BLaER1 treated with 17β-estradiol and CSF1 and Interleukin-3, amounts not matched to agents 10 nM and 100 nM (cell line): ENCODE measurements around the gene ID1.
A peak's percentile ranks its signal among the peaks of the same experiment; 100 is the strongest.

ENCODE experiments used
- H3K27ac ChIP-seq, 11 experiments: shearing (Covaris generic); formaldehyde crosslinking; 2 replicates each; pipeline ENCODE4 v1.8.1; 2022
- H3K27me3 ChIP-seq, 11 experiments: shearing (Covaris generic); formaldehyde crosslinking; 2 replicates each; pipeline ENCODE4 v1.8.1; 2022
- H3K36me3 ChIP-seq, 11 experiments: shearing (Covaris generic); formaldehyde crosslinking; 2 replicates each; pipeline ENCODE4 v1.8.1; 2022
- H3K4me1 ChIP-seq, 10 experiments: shearing (Covaris generic); formaldehyde crosslinking; 2 replicates each; pipeline ENCODE4 v1.8.1; 2022
- H3K4me2 ChIP-seq, 11 experiments: shearing (Covaris generic); formaldehyde crosslinking; 2 replicates each; pipeline ENCODE4 v1.8.1; 2022
- H3K4me3 ChIP-seq, 10 experiments: shearing (Covaris generic); formaldehyde crosslinking; 2 replicates each; pipeline ENCODE4 v1.8.1; 2022
- H3K9ac ChIP-seq, 11 experiments: shearing (Covaris generic); formaldehyde crosslinking; 2 replicates each; pipeline ENCODE4 v1.8.1; 2022
- H3K9me3 ChIP-seq, 11 experiments: shearing (Covaris generic); formaldehyde crosslinking; replicated peaks in 1 of 11; 2 replicates each; pipeline ENCODE4 v1.8.1; 2022
- H4K20me1 ChIP-seq, 11 experiments: shearing (Covaris generic); formaldehyde crosslinking; 2 replicates each; pipeline ENCODE4 v1.8.1; 2022
- Cebpa-rat ChIP-seq, 11 experiments: shearing (Covaris generic); IDR thresholded peaks; 2 replicates each; pipeline ENCODE4 v1.8.1; 2022

The ID1 gene

GRCh38 chr20:31605031-31605901, at the start of gene ID1:
Gene ID1, plus strand, starts transcription at chr20:31605289. Its CDS starts 99 bp downstream, at chr20:31605388.
- Histone ChIP-seq H3K4me3 (peak within 1 kb of the TSS; percentile 61 to 88 (median 68)), H3K27ac (peak within 1 kb of the TSS in 5 of 11 experiments; percentile 52 to 96 (median 76); a peak in 10 of 22 replicates)

GRCh38 chr20:31559704-31560093, 45.4 kb upstream of the ID1 start:
- no peak overlapping the region for H3K4me3 ChIP-seq
- H3K36me3 ChIP-seq = peaks cover 68 to 97% (median 86%) of the 10 kb centered on the region in 11 experiments
- peak overlapping the region in 10 of 11 experiments; percentile 14 to 90 (median 82); a peak in 19 of 22 replicates for H3K27ac ChIP-seq
- H3K4me2 ChIP-seq = peak overlapping the region in 5 of 11 experiments; percentile 1 to 87 (median 66); a peak in 6 of 22 replicates
- peaks cover 0 to 52% (median 22%) of the 10 kb centered on the region in 10 experiments; a peak in 15 of 20 replicates for H3K4me1 ChIP-seq
- TF ChIP-seq Cebpa-rat (IDR thresholded peaks at IDR 0.05) = no peak
- H3K9ac ChIP-seq = peak overlapping the region in 10 of 11 experiments; percentile 23 to 78 (median 64); a peak in 16 of 22 replicates
- peaks cover 0 to 24% (median 8%) of the 10 kb centered on the region in 11 experiments; a peak in 8 of 22 replicates for H4K20me1 ChIP-seq
- no peaks in the 10 kb centered on the region for H3K9me3 ChIP-seq
- H3K27me3 ChIP-seq = no peaks in the 10 kb centered on the region

More at GRCh38 chr20:31605031-31605901, at the start of gene ID1:
- H3K36me3 ChIP-seq = peaks cover 0 to 12% (median 0%) of the 10 kb centered on the region in 11 experiments; a peak in 3 of 22 replicates
- H3K27me3 ChIP-seq = peaks cover 21 to 90% (median 85%) of the 10 kb centered on the region in 11 experiments; a peak in 21 of 22 replicates
- peaks cover 0 to 6% (median 0%) of the 10 kb centered on the region in 11 experiments; a peak in 1 of 22 replicates for H3K9me3 ChIP-seq
- H3K9ac ChIP-seq = peak within 1 kb of the TSS; percentile 48 to 91 (median 71)
- H3K4me1 ChIP-seq = peaks cover 24 to 86% (median 47%) of the 10 kb centered on the region in 10 experiments
- peak within 1 kb of the TSS; percentile 83 to 99 (median 97) for H3K4me2 ChIP-seq
- TF ChIP-seq Cebpa-rat (IDR thresholded peaks at IDR 0.05) = no peak
- H4K20me1 ChIP-seq = peaks cover 0 to 36% (median 22%) of the 10 kb centered on the region in 11 experiments; a peak in 17 of 22 replicates

- Histone ChIP-seq H4K20me1 (peaks cover 0 to 20% (median 6%) of the 10 kb centered on the region in 11 experiments; a peak in 8 of 22 replicates), H3K27ac (peak overlapping the region; percentile 35 to 90 (median 82); a peak in 21 of 22 replicates), H3K4me1 (peaks cover 0 to 52% (median 22%) of the 10 kb centered on the region in 10 experiments; a peak in 15 of 20 replicates), H3K9ac (peak overlapping the region; percentile 26 to 78 (median 62); a peak in 18 of 22 replicates), H3K4me2 (peak overlapping the region in 8 of 11 experiments; percentile 6 to 87 (median 62); a peak in 14 of 22 replicates), H3K9me3 (no peaks in the 10 kb centered on the region), H3K4me3 (peak overlapping the region in 2 of 10 experiments; percentile 28 to 42; a peak in 3 of 20 replicates), H3K27me3 (no peaks in the 10 kb centered on the region), H3K36me3 (peaks cover 67 to 97% (median 83%) of the 10 kb centered on the region in 11 experiments)
- TF ChIP-seq Cebpa-rat (IDR thresholded peaks at IDR 0.05) = peak in 7 of 11 experiments; percentile 33 to 81 (median 50); a peak in 10 of 22 replicates
These were observed 44.9 kb upstream of the ID1 start for GRCh38 chr20:31560094-31560745.

GRCh38 chr20:31560746-31561598, 44.1 kb upstream of the ID1 start:
- TF ChIP-seq Cebpa-rat (IDR thresholded peaks at IDR 0.05) = no peak
- Histone ChIP-seq H3K4me3 (peak overlapping the region in 2 of 10 experiments; percentile 28 to 42; a peak in 3 of 20 replicates), H3K4me1 (peaks cover 0 to 60% (median 24%) of the 10 kb centered on the region in 10 experiments; a peak in 16 of 20 replicates), H3K36me3 (peaks cover 67 to 97% (median 83%) of the 10 kb centered on the region in 11 experiments), H3K27ac (peak overlapping the region; percentile 35 to 90 (median 82); a peak in 21 of 22 replicates), H3K9me3 (no peaks in the 10 kb centered on the region), H3K4me2 (peak overlapping the region in 7 of 11 experiments; percentile 6 to 87 (median 66); a peak in 14 of 22 replicates), H4K20me1 (peaks cover 0 to 20% (median 7%) of the 10 kb centered on the region in 11 experiments; a peak in 12 of 22 replicates), H3K9ac (peak overlapping the region; percentile 26 to 78 (median 62); a peak in 18 of 22 replicates), H3K27me3 (no peaks in the 10 kb centered on the region)

GRCh38 chr20:31562241-31562640, 42.8 kb upstream of the ID1 start:
- Histone ChIP-seq H3K4me1 (peaks cover 4 to 72% (median 35%) of the 10 kb centered on the region in 10 experiments; a peak in 18 of 20 replicates), H3K4me3 (no peak overlapping the region), H4K20me1 (peaks cover 0 to 29% (median 15%) of the 10 kb centered on the region in 11 experiments; a peak in 14 of 22 replicates), H3K36me3 (peaks cover 74 to 97% (median 89%) of the 10 kb centered on the region in 11 experiments), H3K9me3 (no peaks in the 10 kb centered on the region), H3K4me2 (peak overlapping the region in 4 of 11 experiments; percentile 59 to 87 (median 80); a peak in 6 of 22 replicates), H3K9ac (peak overlapping the region in 5 of 11 experiments; percentile 7 to 36 (median 16); a peak in 7 of 22 replicates), H3K27ac (peak overlapping the region in 7 of 11 experiments; percentile 16 to 90 (median 84); a peak in 11 of 22 replicates), H3K27me3 (no peaks in the 10 kb centered on the region)
- TF ChIP-seq Cebpa-rat (IDR thresholded peaks at IDR 0.05) = no peak

GRCh38 chr20:31564284-31564683, 40.8 kb upstream of the ID1 start:
- Histone ChIP-seq H3K9ac (no peak overlapping the region), H3K4me2 (no peak overlapping the region), H3K27ac (0 out of 22 replicates have a peak overlapping the region, but pooled peaks of 2 of the 11 experiments have one; percentile 11)

GRCh38 chr20:31565699-31566318, 39.3 kb upstream of the ID1 start:
- peaks cover 84 to 100% (median 94%) of the 10 kb centered on the region in 11 experiments for H3K36me3 ChIP-seq
- H3K27me3 ChIP-seq = no peaks in the 10 kb centered on the region
- peaks cover 3 to 55% (median 24%) of the 10 kb centered on the region in 11 experiments; a peak in 18 of 22 replicates for H4K20me1 ChIP-seq
- H3K9ac ChIP-seq = peak overlapping the region in 4 of 11 experiments; percentile 17 to 38 (median 31); a peak in 3 of 22 replicates
- peaks cover 15 to 87% (median 45%) of the 10 kb centered on the region in 10 experiments; a peak in 19 of 20 replicates for H3K4me1 ChIP-seq
- peak overlapping the region in 4 of 11 experiments; percentile 49 to 94 (median 57); a peak in 5 of 22 replicates for H3K4me2 ChIP-seq
- no peaks in the 10 kb centered on the region for H3K9me3 ChIP-seq
- peak overlapping the region in 2 of 11 experiments; percentile 13; a peak in 1 of 22 replicates for H3K27ac ChIP-seq
- no peak overlapping the region for H3K4me3 ChIP-seq
- no peak for TF ChIP-seq Cebpa-rat (IDR thresholded peaks at IDR 0.05)

More at GRCh38 chr20:31564284-31564683, 40.8 kb upstream of the ID1 start:
- H3K27me3 ChIP-seq = no peaks in the 10 kb centered on the region
- H4K20me1 ChIP-seq = peaks cover 3 to 49% (median 22%) of the 10 kb centered on the region in 11 experiments; a peak in 18 of 22 replicates
- no peaks in the 10 kb centered on the region for H3K9me3 ChIP-seq
- no peak for TF ChIP-seq Cebpa-rat (IDR thresholded peaks at IDR 0.05)
- no peak overlapping the region for H3K4me3 ChIP-seq
- peaks cover 79 to 99% (median 91%) of the 10 kb centered on the region in 11 experiments for H3K36me3 ChIP-seq
- H3K4me1 ChIP-seq = peaks cover 15 to 87% (median 52%) of the 10 kb centered on the region in 10 experiments; a peak in 19 of 20 replicates
